ENCODE measurements around the gene FOXP1. TPM values are rescaled to one million over a fixed set of nuclear protein-coding genes. Genes with fewer than 3 reads are reported as not detected.

The FOXP1 gene
- total RNA-seq, 1 experiment from 2014 or later: 2.9 TPM

- Histone ChIP-seq H3K27ac (ENCODE audit: low read length) (no peak overlapping the region), H3K9me3 (ENCODE audit: control insufficient read depth, insufficient read depth, low read depth, low read length) (no peaks in the 10 kb centered on the region), H3K27me3 (ENCODE audit: control insufficient read depth, insufficient read depth, low read length) (no peaks in the 10 kb centered on the region; the same call in 1 of the 2 replicates), H3K4me3 (ENCODE audit: low read depth in 2 of 2, low read length in 2 of 2) (no peak overlapping the region), H3K36me3 (ENCODE audit: control insufficient read depth, insufficient read depth, low read length) (no peaks in the 10 kb centered on the region), H3K4me1 (ENCODE audit: control insufficient read depth, insufficient read depth, low read length) (no peaks in the 10 kb centered on the region)
- in situ Hi-C loops (cut with HindIII; ENCODE audit: low pct_unique_long_range_greater_than_20kb, low sequenced_read_pairs) (no loop called here), intact Hi-C loops (cut with micrococcal nuclease; ENCODE audit: unreplicated experiment) (no loop called here)
- BruUV-seq (replicated peaks): no TSS peak
- POLR2A ChIA-PET: no interaction called here
- ATAC-seq (no peak), DNase-seq (ENCODE audit: low read depth, low spot score) (no peak)
- TF ChIP-seq REST (IDR thresholded peaks at IDR 0.05; ENCODE audit: insufficient read depth in 1 of 2, low read depth in 2 of 2, low read length in 1 of 2) (no peak), CTCF (IDR thresholded peaks at IDR 0.05) (no peak), SIN3A (IDR thresholded peaks at IDR 0.05; ENCODE audit: borderline replicate concordance, insufficient read depth, low read depth, low read length) (no peak)
- CTCF ChIA-PET: no interaction called here
Measured at GRCh38 chr3:71442652-71443042, 140.9 kb downstream of the FOXP1 start.

GRCh38 chr3:71441925-71442651, 141.4 kb downstream of the FOXP1 start:
- H3K4me1 ChIP-seq (ENCODE audit: control insufficient read depth, insufficient read depth, low read length): no peaks in the 10 kb centered on the region
- BruUV-seq (replicated peaks): no TSS peak
- in situ Hi-C loops (cut with HindIII; ENCODE audit: low pct_unique_long_range_greater_than_20kb, low sequenced_read_pairs): no loop called here
- intact Hi-C loops (cut with micrococcal nuclease; ENCODE audit: unreplicated experiment): no loop called here
- no peak overlapping the region for H3K27ac ChIP-seq (ENCODE audit: low read length)
- ATAC-seq (no peak), DNase-seq (ENCODE audit: low read depth, low spot score) (no peak)
- POLR2A ChIA-PET: no interaction called here
- H3K4me3 ChIP-seq (ENCODE audit: low read depth in 2 of 2, low read length in 2 of 2): no peak overlapping the region
- no peaks in the 10 kb centered on the region for H3K36me3 ChIP-seq (ENCODE audit: control insufficient read depth, insufficient read depth, low read length)
- no peaks in the 10 kb centered on the region for H3K9me3 ChIP-seq (ENCODE audit: control insufficient read depth, insufficient read depth, low read depth, low read length)
- CTCF ChIA-PET: no interaction called here
- no peaks in the 10 kb centered on the region; the same call in 1 of the 2 replicates for H3K27me3 ChIP-seq (ENCODE audit: control insufficient read depth, insufficient read depth, low read length)
- TF ChIP-seq REST (IDR thresholded peaks at IDR 0.05; ENCODE audit: insufficient read depth in 1 of 2, low read depth in 2 of 2, low read length in 1 of 2) (no peak), POLR2AphosphoS5 (IDR thresholded peaks at IDR 0.05; ENCODE audit: low read depth, low read length) (no peak), CTCF (IDR thresholded peaks at IDR 0.05) (no peak), SIN3A (IDR thresholded peaks at IDR 0.05; ENCODE audit: borderline replicate concordance, insufficient read depth, low read depth, low read length) (no peak), TCF7L2 (IDR thresholded peaks at IDR 0.05; ENCODE audit: low read depth, low read length) (no peak)

All from Panc1 (cell line).